HG02571 (cell line): Measurements from ENCODE around the gene MICAL2.

Source experiments
- ATAC-seq: cut with Tn5 transposase; IDR thresholded peaks from one replicate; pipeline ENCODE4 v1.9.1; 2021; ENCODE audit warnings: mild to moderate bottlenecking, moderate library complexity; ENCODE audit not compliant: unreplicated experiment

MICAL2 gene

GRCh38 chr11:12075822-12076821 is 34.3 kb upstream of the MICAL2 start:
- ATAC-seq = no peak

- no peak for ATAC-seq
These were observed 33.4 kb upstream of the MICAL2 start for GRCh38 chr11:12076840-12077534.

GRCh38 chr11:12077535-12078280 is 32.7 kb upstream of the MICAL2 start:
- ATAC-seq = no peak

- no peak for ATAC-seq
These were observed 30.4 kb upstream of the MICAL2 start for GRCh38 chr11:12079726-12080556.

GRCh38 chr11:12083380-12083779 is 27.0 kb upstream of the MICAL2 start:
- ATAC-seq = no peak

GRCh38 chr11:12084256-12084655 is 26.1 kb upstream of the MICAL2 start:
- no peak for ATAC-seq

GRCh38 chr11:12085371-12086251 is 24.8 kb upstream of the MICAL2 start:
- ATAC-seq = no peak

GRCh38 chr11:12086271-12087074 is 23.9 kb upstream of the MICAL2 start:
- ATAC-seq = no peak

GRCh38 chr11:12087075-12088004 is 23.1 kb upstream of the MICAL2 start:
- no peak for ATAC-seq

GRCh38 chr11:12088047-12088481 is 22.3 kb upstream of the MICAL2 start:
- no peak for ATAC-seq

GRCh38 chr11:12088531-12088930 is 21.9 kb upstream of the MICAL2 start:
- ATAC-seq = no peak

- no peak for ATAC-seq
These were observed 21.3 kb upstream of the MICAL2 start for GRCh38 chr11:12089041-12089440.

GRCh38 chr11:12089473-12089872 is 20.9 kb upstream of the MICAL2 start:
- ATAC-seq = no peak

GRCh38 chr11:12090061-12090591 is 20.3 kb upstream of the MICAL2 start:
- no peak for ATAC-seq

- no peak for ATAC-seq
These were observed 19.6 kb upstream of the MICAL2 start for GRCh38 chr11:12090761-12091258.

GRCh38 chr11:12091956-12092558 is 18.3 kb upstream of the MICAL2 start:
- ATAC-seq = no peak

GRCh38 chr11:12092714-12093113 is 17.7 kb upstream of the MICAL2 start:
- no peak for ATAC-seq
